Left renal pelvis (tissue), 4 donors: Measurements from ENCODE around the gene CCDC24. TPM values are rescaled to one million over a fixed set of nuclear protein-coding genes. Genes with fewer than 3 reads are reported as not detected.

Source experiments
- DNase-seq, 4 donors: peaks; one replicate each; pipeline ENCODE4 v3.0.0-alpha.2; 2013; ENCODE audit warnings: low read depth in 4 of 4, low spot score in 3 of 4
- polyA plus RNA-seq, 4 donors: library from polyadenylated mRNA; unstranded; fragments of 120-200 nt; gene quantifications; one replicate each; pipeline ENCODE4 v1.2.1, GENCODE V29; 2013; ENCODE audit not compliant: insufficient read length in 4 of 4

The CCDC24 gene
- polyA plus RNA-seq = 10 to 100 TPM in 3 of 4 donors, 1 to 10 TPM in 1; 3.2 to 29.8 (median 16.4) TPM

GRCh38 chr1:43991476-43992231 lies at the start of gene CCDC24:
Gene CCDC24 (plus strand): TSS chr1:43991599. CDS start chr1:43991879, 280 bp downstream.
- no peak for DNase-seq

- DNase-seq = no peak
Measured at GRCh38 chr1:43942411-43942810, 49.0 kb upstream of the CCDC24 start.

- no peak for DNase-seq
Measured at GRCh38 chr1:43944860-43945259, 46.5 kb upstream of the CCDC24 start.

GRCh38 chr1:43945674-43946235 lies 45.6 kb upstream of the CCDC24 start:
- no peak for DNase-seq

GRCh38 chr1:43946236-43947060 lies 45.0 kb upstream of the CCDC24 start, which contains the start of gene IPO13:
Gene IPO13 (plus strand): TSS chr1:43946950. CDS start chr1:43947601, 651 bp downstream.
- DNase-seq = peak; percentile 89 to 93 (median 90)

- DNase-seq = no peak
Measured at GRCh38 chr1:43947061-43947873, 44.1 kb upstream of the CCDC24 start.

GRCh38 chr1:43947874-43948437 lies 43.4 kb upstream of the CCDC24 start:
- DNase-seq = no peak

GRCh38 chr1:43949678-43950077 lies 41.7 kb upstream of the CCDC24 start:
- DNase-seq = no peak

- DNase-seq = no peak
Measured at GRCh38 chr1:43951021-43951985, 40.1 kb upstream of the CCDC24 start.

- DNase-seq = no peak
Measured at GRCh38 chr1:43952731-43953346, 38.6 kb upstream of the CCDC24 start.

- no peak for DNase-seq
Measured at GRCh38 chr1:43953361-43953760, 38.0 kb upstream of the CCDC24 start.

GRCh38 chr1:43954036-43954435 lies 37.4 kb upstream of the CCDC24 start:
- no peak for DNase-seq

- no peak for DNase-seq
Measured at GRCh38 chr1:43956234-43956633, 35.2 kb upstream of the CCDC24 start.

GRCh38 chr1:43957407-43958040 lies 33.9 kb upstream of the CCDC24 start:
- no peak for DNase-seq

- no peak for DNase-seq
Measured at GRCh38 chr1:43958351-43959255, 32.8 kb upstream of the CCDC24 start.

GRCh38 chr1:43960798-43961197 lies 30.6 kb upstream of the CCDC24 start:
- no peak for DNase-seq

- no peak for DNase-seq
Measured at GRCh38 chr1:43961692-43962091, 29.7 kb upstream of the CCDC24 start.
